HepG2 (cell line): ENCODE results near the gene ILKAP. TPM values are rescaled to one million over a fixed set of nuclear protein-coding genes. Genes with fewer than 3 reads are reported as not detected.

ENCODE experiments used
- HNRNPL ChIP-seq: fragments of 200-400 bp; formaldehyde crosslinking; IDR thresholded peaks from 2 replicates; pipeline ENCODE4 v1.6.1; 2017; ENCODE audit warnings: mild to moderate bottlenecking, low read depth, low read length
- SPEN ChIP-seq: sonication (generic); formaldehyde crosslinking; IDR thresholded peaks from 2 replicates; pipeline ENCODE4 v1.5.1; 2020; ENCODE audit warnings: low read depth, mild to moderate bottlenecking, missing genetic modification reagents
- ZNF552 ChIP-seq: sonication (generic); formaldehyde crosslinking; IDR thresholded peaks from 2 replicates; pipeline ENCODE4 v1.9.0; 2022; ENCODE audit warnings: missing genetic modification reagents, mild to moderate bottlenecking, borderline replicate concordance
- ZNF777 ChIP-seq: sonication (generic); formaldehyde crosslinking; IDR thresholded peaks from 2 replicates; pipeline ENCODE4 v1.4.0; 2020; ENCODE audit warnings: missing genetic modification reagents
- ZNF83 ChIP-seq: sonication (generic); formaldehyde crosslinking; IDR thresholded peaks from 2 replicates; pipeline ENCODE4 v1.4.0; 2020; ENCODE audit warnings: missing genetic modification reagents, mild to moderate bottlenecking, borderline replicate concordance
- ZNF878 ChIP-seq: sonication (generic); formaldehyde crosslinking; IDR thresholded peaks from 2 replicates; pipeline ENCODE4 v1.8.1; 2023; ENCODE audit warnings: mild to moderate bottlenecking, missing genetic modification reagents, moderate library complexity
- polyA plus RNA-seq, 8 experiments: library from polyadenylated mRNA; depleted of rRNA in 3 of 8; stranded (reverse) in 7 of 8; unstranded in 1 of 8; fragments of >200 nt; fragmentation: Illumina TruSeq in 4 of 8; extraction: Trizol in 4 of 8; gene quantifications; 2 replicates each; pipeline versions ENCODE4 v1.2.1 to v1.2.3, GENCODE V29; 2011 to 2016; ENCODE audit warnings: low read depth in 4 of 8, missing spikeins in 1 of 8, mixed read lengths in 1 of 8; ENCODE audit not compliant: insufficient read depth in 1 of 8
- total RNA-seq, 5 experiments: library from RNA; depleted of rRNA; stranded (reverse); fragments of >200 nt; fragmentation: Illumina TruSeq; extraction: Trizol; gene quantifications; 2 replicates each; pipeline ENCODE4 v1.2.3, GENCODE V29; 2016; ENCODE audit warnings: low read depth in 1 of 5
- TF ChIP-seq, protein P1 (sequence below): sonication (generic); formaldehyde crosslinking; IDR thresholded peaks from 2 replicates; pipeline ENCODE4 v1.4.0; 2020; ENCODE audit warnings: missing genetic modification reagents
- TF ChIP-seq, protein P2 (sequence below): sonication (generic); formaldehyde crosslinking; IDR thresholded peaks from 2 replicates; pipeline ENCODE4 v1.5.0; 2020; ENCODE audit warnings: mild to moderate bottlenecking, missing genetic modification reagents, borderline replicate concordance

Gene ILKAP
- total and polyA plus RNA-seq, 2 of the 13 experiments (the other 11 are each of a cell fraction or from before 2014, with no cell fraction given) = 29.6 to 33.1 TPM

DNA sequence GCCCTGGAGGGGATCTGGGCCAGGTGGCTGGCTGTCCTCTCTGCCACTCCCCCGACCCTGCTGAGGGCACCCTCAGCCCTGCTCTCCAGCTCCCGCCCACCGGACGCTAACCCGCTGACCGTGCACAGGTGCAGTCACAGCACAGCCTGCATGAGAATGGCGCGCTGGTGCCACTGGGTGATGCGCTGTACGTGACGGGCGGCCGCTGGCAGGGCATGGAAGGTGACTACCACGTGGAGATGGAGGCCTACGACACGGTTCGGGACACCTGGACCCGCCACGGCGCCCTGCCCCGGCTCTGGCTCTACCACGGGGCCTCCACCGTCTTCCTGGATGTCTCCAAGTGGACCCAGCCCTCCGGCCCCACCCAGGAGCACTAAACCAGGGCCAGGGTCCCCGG, 52.8 kb downstream of the ILKAP start (continued):
- TF ChIP-seq HNRNPL (0 out of 2 replicates have a peak, but pooled peaks have one; percentile 10), ZNF552 (CRISPR knock-in tag) (no peak), SPEN (CRISPR knock-in tag) (0 out of 2 replicates have a peak, but pooled peaks have one; percentile 19), ZNF83 (CRISPR knock-in tag) (no peak), ZNF777 (CRISPR knock-in tag) (0 out of 2 replicates have a peak, but pooled peaks have one; percentile 3), ZNF878 (CRISPR knock-in tag) (no peak)
- TF ChIP-seq, protein P1, sequence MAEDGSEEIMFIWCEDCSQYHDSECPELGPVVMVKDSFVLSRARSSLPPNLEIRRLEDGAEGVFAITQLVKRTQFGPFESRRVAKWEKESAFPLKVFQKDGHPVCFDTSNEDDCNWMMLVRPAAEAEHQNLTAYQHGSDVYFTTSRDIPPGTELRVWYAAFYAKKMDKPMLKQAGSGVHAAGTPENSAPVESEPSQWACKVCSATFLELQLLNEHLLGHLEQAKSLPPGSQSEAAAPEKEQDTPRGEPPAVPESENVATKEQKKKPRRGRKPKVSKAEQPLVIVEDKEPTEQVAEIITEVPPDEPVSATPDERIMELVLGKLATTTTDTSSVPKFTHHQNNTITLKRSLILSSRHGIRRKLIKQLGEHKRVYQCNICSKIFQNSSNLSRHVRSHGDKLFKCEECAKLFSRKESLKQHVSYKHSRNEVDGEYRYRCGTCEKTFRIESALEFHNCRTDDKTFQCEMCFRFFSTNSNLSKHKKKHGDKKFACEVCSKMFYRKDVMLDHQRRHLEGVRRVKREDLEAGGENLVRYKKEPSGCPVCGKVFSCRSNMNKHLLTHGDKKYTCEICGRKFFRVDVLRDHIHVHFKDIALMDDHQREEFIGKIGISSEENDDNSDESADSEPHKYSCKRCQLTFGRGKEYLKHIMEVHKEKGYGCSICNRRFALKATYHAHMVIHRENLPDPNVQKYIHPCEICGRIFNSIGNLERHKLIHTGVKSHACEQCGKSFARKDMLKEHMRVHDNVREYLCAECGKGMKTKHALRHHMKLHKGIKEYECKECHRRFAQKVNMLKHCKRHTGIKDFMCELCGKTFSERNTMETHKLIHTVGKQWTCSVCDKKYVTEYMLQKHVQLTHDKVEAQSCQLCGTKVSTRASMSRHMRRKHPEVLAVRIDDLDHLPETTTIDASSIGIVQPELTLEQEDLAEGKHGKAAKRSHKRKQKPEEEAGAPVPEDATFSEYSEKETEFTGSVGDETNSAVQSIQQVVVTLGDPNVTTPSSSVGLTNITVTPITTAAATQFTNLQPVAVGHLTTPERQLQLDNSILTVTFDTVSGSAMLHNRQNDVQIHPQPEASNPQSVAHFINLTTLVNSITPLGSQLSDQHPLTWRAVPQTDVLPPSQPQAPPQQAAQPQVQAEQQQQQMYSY = no peak
- TF ChIP-seq, protein P2, sequence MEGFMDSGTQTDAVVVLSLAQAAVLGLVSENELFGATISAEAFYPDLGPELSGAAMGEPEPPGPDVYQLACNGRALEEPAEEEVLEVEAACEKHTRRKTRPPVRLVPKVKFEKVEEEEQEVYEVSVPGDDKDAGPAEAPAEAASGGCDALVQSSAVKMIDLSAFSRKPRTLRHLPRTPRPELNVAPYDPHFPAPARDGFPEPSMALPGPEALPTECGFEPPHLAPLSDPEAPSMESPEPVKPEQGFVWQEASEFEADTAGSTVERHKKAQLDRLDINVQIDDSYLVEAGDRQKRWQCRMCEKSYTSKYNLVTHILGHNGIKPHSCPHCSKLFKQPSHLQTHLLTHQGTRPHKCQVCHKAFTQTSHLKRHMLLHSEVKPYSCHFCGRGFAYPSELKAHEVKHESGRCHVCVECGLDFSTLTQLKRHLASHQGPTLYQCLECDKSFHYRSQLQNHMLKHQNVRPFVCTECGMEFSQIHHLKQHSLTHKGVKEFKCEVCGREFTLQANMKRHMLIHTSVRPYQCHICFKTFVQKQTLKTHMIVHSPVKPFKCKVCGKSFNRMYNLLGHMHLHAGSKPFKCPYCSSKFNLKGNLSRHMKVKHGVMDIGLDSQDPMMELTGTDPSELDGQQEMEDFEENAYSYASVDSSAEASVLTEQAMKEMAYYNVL (CRISPR knock-in tag) = no peak
